Common myeloid progenitor, CD34-positive (primary cell): ENCODE results near the gene DTWD2.
"Not testable (repeated sequence)": the region's sequence is repeated elsewhere in the genome, so short reads cannot be mapped to it uniquely, and the experiment has no call there.

Experiments used
- CTCF ChIA-PET: fragments of 350-600 bp; sonication (Branson Sonifier 250); formaldehyde crosslinking; loops from one replicate; lab custom pipeline; 2021; ENCODE audit warnings: antibody characterized with exemption; lab: Charles Lee
- POLR2A ChIA-PET: fragments of 350-600 bp; sonication (Branson Sonifier 250); formaldehyde crosslinking; loops from one replicate; lab custom pipeline; 2021; ENCODE audit warnings: antibody characterized with exemption; lab: Charles Lee
- DNase-seq, 3 donors: peaks; one replicate each; pipeline versions ENCODE4 v3.0.0 to v3.0.0-alpha.2; 2013
- H3K27ac ChIP-seq, 2 experiments: 1 replicate in 1 of 2; 2 replicates in 1 of 2; pipeline ENCODE4 v1.7.0; 2013; ENCODE audit warnings: inconsistent platforms in 2 of 2, low read length in 2 of 2, mild to moderate bottlenecking in 2 of 2, low read depth in 1 of 2, moderate library complexity in 1 of 2; ENCODE audit not compliant: severe bottlenecking in 2 of 2, insufficient read depth in 1 of 2, poor library complexity in 1 of 2
- H3K27me3 ChIP-seq, 5 experiments: replicated peaks in 2 of 5; 1 replicate in 3 of 5; 2 replicates in 2 of 5; pipeline versions ENCODE4 v1.6.1 to v1.7.0; 2013; ENCODE audit warnings: low read length in 4 of 5, mild to moderate bottlenecking in 2 of 5, moderate library complexity in 2 of 5, inconsistent platforms in 1 of 5; ENCODE audit not compliant: insufficient read depth in 5 of 5, control insufficient read depth in 4 of 5
- H3K36me3 ChIP-seq, 4 experiments: 1 replicate in 2 of 4; 2 replicates in 2 of 4; pipeline versions ENCODE4 v1.6.1 to v1.7.0; 2013; ENCODE audit warnings: low read length in 3 of 4, control low read depth in 1 of 4, mild to moderate bottlenecking in 1 of 4; ENCODE audit not compliant: control insufficient read depth in 4 of 4, insufficient read depth in 4 of 4
- H3K4me1 ChIP-seq, 4 experiments: 1 replicate in 3 of 4; 2 replicates in 1 of 4; pipeline versions ENCODE4 v1.6.1 to v1.7.1; 2013; ENCODE audit warnings: low read length in 3 of 4, mild to moderate bottlenecking in 3 of 4, control low read depth in 1 of 4, inconsistent platforms in 1 of 4, moderate library complexity in 1 of 4; ENCODE audit not compliant: control insufficient read depth in 4 of 4, insufficient read depth in 4 of 4; ENCODE audit errors: control extremely low read depth in 1 of 4
- H3K4me3 ChIP-seq, 7 experiments: 1 replicate in 4 of 7; 2 replicates in 3 of 7; pipeline versions ENCODE4 v1.5.1 to v1.7.0; 2013; ENCODE audit warnings: mild to moderate bottlenecking in 7 of 7, low read length in 6 of 7, moderate library complexity in 6 of 7, inconsistent platforms in 2 of 7, low read depth in 2 of 7, control low read depth in 1 of 7; ENCODE audit not compliant: insufficient read depth in 4 of 7, control insufficient read depth in 1 of 7; ENCODE audit errors: extremely low read depth in 1 of 7
- H3K9me3 ChIP-seq, 5 experiments: 1 replicate in 4 of 5; 2 replicates in 1 of 5; pipeline versions ENCODE4 v1.6.1 to v1.7.1; 2013; ENCODE audit warnings: low read length in 4 of 5, mild to moderate bottlenecking in 2 of 5, inconsistent platforms in 1 of 5, low read depth in 1 of 5, moderate library complexity in 1 of 5; ENCODE audit not compliant: control insufficient read depth in 4 of 5, insufficient read depth in 2 of 5; ENCODE audit errors: control extremely low read depth in 1 of 5
- WGBS: methylation state at CpG from one replicate; pipeline ENCODE4 v1.1.5; 2013; ENCODE audit not compliant: insufficient coverage; 5-methylcytosine and 5-hydroxymethylcytosine counted together

DTWD2 gene

DNA sequence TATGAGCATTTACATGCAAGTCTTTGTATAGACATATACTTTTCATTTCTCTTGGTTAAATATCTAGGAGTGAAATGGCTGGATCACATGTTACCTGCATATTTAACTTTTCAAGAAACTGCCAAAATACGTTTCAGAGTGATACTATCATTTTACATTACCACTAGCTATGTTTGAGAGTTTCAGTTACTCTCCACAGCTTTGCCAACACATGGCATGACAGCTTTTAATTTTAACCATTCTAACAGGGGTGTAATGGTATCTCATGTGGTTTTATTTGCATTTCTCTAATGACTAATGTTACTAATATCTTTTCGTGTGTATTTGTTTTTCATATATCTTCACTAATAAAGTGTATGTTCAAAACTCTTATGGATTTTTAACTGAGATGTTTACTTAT lies 99.8 kb downstream of the DTWD2 start:
- Histone ChIP-seq H3K4me3 (no peak overlapping the region), H3K9me3 (no peaks in the 10 kb centered on the region), H3K27ac (no peak overlapping the region), H3K4me1 (peaks cover 0 to 4% (median 0%) of the 10 kb centered on the region in 4 experiments), H3K36me3 (peaks cover 0 to 2% (median 0%) of the 10 kb centered on the region in 4 experiments), H3K27me3 (no peaks in the 10 kb centered on the region)
- no CpG with 5 or more reads among the region's 2 CpGs for WGBS
- CTCF ChIA-PET, result no interaction called here
- POLR2A ChIA-PET, result no interaction called here
- no peak for DNase-seq

- Histone ChIP-seq H3K4me1 (peaks cover 0 to 12% (median 0%) of the 10 kb centered on the region in 4 experiments), H3K9me3 (peaks cover 0 to 3% (median 0%) of the 10 kb centered on the region in 5 experiments), H3K4me3 (no peak overlapping the region), H3K27ac (no peak overlapping the region), H3K36me3 (no peaks in the 10 kb centered on the region), H3K27me3 (no peaks in the 10 kb centered on the region)
- 21% methylated on average over 2 of the region's 2 CpGs for WGBS
- POLR2A ChIA-PET, result no interaction called here
- peak in 2 of 3 donors; percentile 66 to 71 for DNase-seq
- CTCF ChIA-PET, result interaction anchor here (0.7 kb wide), 1 partner anchor 11 kb away, joined by 3 read pairs; no protein-coding TSS in a partner anchor
Measured at GRCh38 chr5:118883362-118883761, 105.0 kb downstream of the DTWD2 start.

- no peak overlapping the region for H3K27ac ChIP-seq
- H3K36me3 ChIP-seq, result no peaks in the 10 kb centered on the region
- ChIA-PET CTCF (no interaction called here), POLR2A (no interaction called here)
- H3K4me3 ChIP-seq, result no peak overlapping the region
- DNase-seq, result no peak
- WGBS, result 93% methylated on average over 3 of the region's 3 CpGs
- no peaks in the 10 kb centered on the region for H3K27me3 ChIP-seq
- H3K9me3 ChIP-seq, result peaks cover 0 to 4% (median 0%) of the 10 kb centered on the region in 5 experiments
- H3K4me1 ChIP-seq, result peaks cover 0 to 12% (median 0%) of the 10 kb centered on the region in 4 experiments
Measured at GRCh38 chr5:118882666-118883065, 105.7 kb downstream of the DTWD2 start.

DNA sequence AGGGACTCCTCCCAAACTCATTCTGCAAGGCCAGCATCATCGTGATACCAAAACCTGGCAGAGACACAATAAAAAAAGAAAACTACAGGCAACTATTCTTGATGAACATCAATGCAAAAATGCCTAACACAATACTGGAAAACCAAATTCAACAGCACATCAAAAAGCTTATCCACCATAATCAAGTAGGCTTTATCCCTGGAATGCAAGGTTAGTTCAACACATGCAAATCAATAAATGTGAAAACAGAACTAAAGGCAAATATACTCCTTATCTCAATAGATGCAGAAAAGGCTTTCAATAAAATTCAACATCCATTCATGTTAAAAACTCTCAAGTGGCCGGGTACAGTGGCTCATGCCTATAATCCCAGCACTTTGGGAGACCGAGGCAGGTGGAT lies 111.5 kb downstream of the DTWD2 start:
- H3K27me3 ChIP-seq, H3K27ac ChIP-seq, DNase-seq, H3K4me3 ChIP-seq, H3K36me3 ChIP-seq, H3K4me1 ChIP-seq, CTCF ChIA-PET, POLR2A ChIA-PET: not testable (repeated sequence)
- no CpG with 5 or more reads among the region's 3 CpGs for WGBS
- peaks cover 0 to 41% (median 7%) of the 10 kb centered on the region in 5 experiments for H3K9me3 ChIP-seq

- Histone ChIP-seq H3K9me3 (peaks cover 0 to 41% (median 7%) of the 10 kb centered on the region in 5 experiments), H3K27me3 (no peaks in the 10 kb centered on the region), H3K36me3 (peaks cover 0 to 7% (median 2%) of the 10 kb centered on the region in 4 experiments), H3K4me3 (no peak overlapping the region), H3K4me1 (no peaks in the 10 kb centered on the region), H3K27ac (no peak overlapping the region)
- ChIA-PET POLR2A (no interaction called here), CTCF (no interaction called here)
- DNase-seq, result no peak
Measured at GRCh38 chr5:118875131-118875530, 113.2 kb downstream of the DTWD2 start.

GRCh38 chr5:118873417-118873816 lies 114.9 kb downstream of the DTWD2 start:
- ChIA-PET POLR2A (no interaction called here), CTCF (no interaction called here)
- WGBS, result 96% methylated on average over 6 of the region's 6 CpGs
- H3K4me1 ChIP-seq, result no peaks in the 10 kb centered on the region
- H3K4me3 ChIP-seq, result no peak overlapping the region
- no peak for DNase-seq
- H3K9me3 ChIP-seq, result peaks cover 0 to 38% (median 7%) of the 10 kb centered on the region in 5 experiments
- peaks cover 0 to 7% (median 3%) of the 10 kb centered on the region in 4 experiments for H3K36me3 ChIP-seq
- H3K27ac ChIP-seq, result no peak overlapping the region
- no peaks in the 10 kb centered on the region for H3K27me3 ChIP-seq

- H3K27ac ChIP-seq, result no peak overlapping the region
- no peaks in the 10 kb centered on the region for H3K36me3 ChIP-seq
- DNase-seq, result no peak
- H3K9me3 ChIP-seq, result no peaks in the 10 kb centered on the region
- ChIA-PET CTCF (no interaction called here), POLR2A (no interaction called here)
- no peak overlapping the region for H3K4me3 ChIP-seq
- H3K4me1 ChIP-seq, result no peaks in the 10 kb centered on the region
- H3K27me3 ChIP-seq, result no peaks in the 10 kb centered on the region
Measured at GRCh38 chr5:118863345-118863744, 125.0 kb downstream of the DTWD2 start.
